ENCODE results near the gene PTPRU. TPM values are rescaled to one million over a fixed set of nuclear protein-coding genes. Genes with fewer than 3 reads are reported as not detected.
"Not testable (repeated sequence)": the region's sequence is repeated elsewhere in the genome, so short reads cannot be mapped to it uniquely, and the experiment has no call there.

PTPRU gene
- total RNA-seq, 2 donors from 2014 or later: 13.6 to 18.2 TPM

GRCh38 chr1:29303201-29304024, 67.1 kb downstream of the PTPRU start:
- ATAC-seq: no peak
- no peak for DNase-seq

GRCh38 chr1:29304025-29304684, 67.8 kb downstream of the PTPRU start:
- ATAC-seq (no peak), DNase-seq (no peak)
- intact Hi-C loops (cut with DNase I): no loop called here

More at GRCh38 chr1:29303201-29304024, 67.1 kb downstream of the PTPRU start:
- intact Hi-C loops (cut with DNase I): no loop called here

GRCh38 chr1:29305943-29306342, 69.6 kb downstream of the PTPRU start:
- ATAC-seq: no peak
- no peak for DNase-seq
- intact Hi-C loops (cut with DNase I): no loop called here

- ATAC-seq: no peak
- DNase-seq: no peak
- intact Hi-C loops (cut with DNase I): no loop called here
Measured at GRCh38 chr1:29306471-29307140, 70.3 kb downstream of the PTPRU start.

GRCh38 chr1:29309075-29309474, 72.8 kb downstream of the PTPRU start:
- DNase-seq (no peak), ATAC-seq (no peak)
- intact Hi-C loops (cut with DNase I): no loop called here

- no peak for DNase-seq
- no peak for ATAC-seq
- intact Hi-C loops (cut with DNase I): no loop called here
Measured at GRCh38 chr1:29309621-29310020, 73.3 kb downstream of the PTPRU start.

- no peak for DNase-seq
- intact Hi-C loops (cut with DNase I): no loop called here
- ATAC-seq: no peak
Measured at GRCh38 chr1:29310616-29311180, 74.4 kb downstream of the PTPRU start.

GRCh38 chr1:29311352-29312030, 75.2 kb downstream of the PTPRU start:
- intact Hi-C loops (cut with DNase I): no loop called here
- DNase-seq (no peak), ATAC-seq (no peak)

- intact Hi-C loops (cut with DNase I): no loop called here
- no peak for DNase-seq
Measured at GRCh38 chr1:29312469-29313461, 76.4 kb downstream of the PTPRU start.

GRCh38 chr1:29314685-29315084, 78.4 kb downstream of the PTPRU start:
- DNase-seq; intact Hi-C loops (cut with DNase I); ATAC-seq: not testable (repeated sequence)

More at GRCh38 chr1:29312469-29313461, 76.4 kb downstream of the PTPRU start:
- no peak for ATAC-seq

- intact Hi-C loops (cut with DNase I): no loop called here
- ATAC-seq (no peak), DNase-seq (no peak)
Measured at GRCh38 chr1:29315262-29315661, 78.9 kb downstream of the PTPRU start.

GRCh38 chr1:29315876-29316275, 79.6 kb downstream of the PTPRU start:
- DNase-seq (no peak), ATAC-seq (no peak)
- intact Hi-C loops (cut with DNase I): no loop called here

GRCh38 chr1:29317063-29317915, 81.0 kb downstream of the PTPRU start:
- ATAC-seq: no peak
- DNase-seq: no peak
- intact Hi-C loops (cut with DNase I): no loop called here

GRCh38 chr1:29317916-29318530, 81.7 kb downstream of the PTPRU start:
- ATAC-seq: no peak
- DNase-seq: no peak
- intact Hi-C loops (cut with DNase I): no loop called here

GRCh38 chr1:29318724-29319123, 82.4 kb downstream of the PTPRU start:
- ATAC-seq: no peak
- intact Hi-C loops (cut with DNase I): no loop called here
- DNase-seq: no peak

GRCh38 chr1:29319300-29320110, 83.2 kb downstream of the PTPRU start:
- no peak for ATAC-seq
- intact Hi-C loops (cut with DNase I): no loop called here
- DNase-seq: no peak

All from left cardiac atrium (tissue), 4 donors.